ENCODE data around the gene CKM. TPM values are rescaled to one million over a fixed set of nuclear protein-coding genes. Genes with fewer than 3 reads are reported as not detected.

Gene CKM
- total RNA-seq, 2 experiments from 2014 or later = not detected

GRCh38 chr19:45307361-45307760, 15.3 kb downstream of the CKM start:
- DNase-seq = no peak
- CTCF ChIA-PET = no interaction called here
- no peaks in the 10 kb centered on the region for H3K9me3 Mint-ChIP-seq (ENCODE audit: insufficient read depth)
- peaks cover 2% of the 10 kb centered on the region for H3K4me1 Mint-ChIP-seq (ENCODE audit: low read depth)
- H3K27ac Mint-ChIP-seq = no peak overlapping the region
- no peaks in the 10 kb centered on the region for H3K27me3 Mint-ChIP-seq (ENCODE audit: low read depth)
- no peaks in the 10 kb centered on the region for H3K36me3 Mint-ChIP-seq (ENCODE audit: low read depth)
- POLR2A ChIA-PET = no interaction called here
- no peak overlapping the region for H3K4me3 Mint-ChIP-seq
- no peak for ATAC-seq

- POLR2A ChIA-PET = no interaction called here
Measured at GRCh38 chr19:45306518-45307027, 16.1 kb downstream of the CKM start.

DNA sequence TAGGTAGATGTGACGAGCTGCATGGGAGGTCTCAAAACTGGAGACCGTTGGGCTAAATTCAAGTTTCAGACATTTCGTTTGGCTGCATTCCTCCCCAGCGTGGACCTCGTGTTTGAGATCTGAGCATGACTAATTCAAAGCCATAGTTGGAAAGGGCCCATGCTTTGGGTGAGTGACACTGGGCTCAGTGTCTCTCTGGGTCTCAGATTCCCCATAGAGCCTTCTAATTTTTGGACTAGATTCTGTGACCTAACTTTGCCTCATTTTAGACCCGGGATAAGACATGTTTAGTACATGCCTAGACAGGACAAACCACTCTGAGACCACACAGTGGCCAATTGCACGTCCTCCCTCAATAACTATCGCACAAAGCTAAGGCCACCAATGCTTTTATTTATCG, 16.6 kb downstream of the CKM start:
- no peak for DNase-seq
- Mint-ChIP-seq H3K4me3 (no peak overlapping the region), H3K27me3 (ENCODE audit: low read depth) (no peaks in the 10 kb centered on the region), H3K36me3 (ENCODE audit: low read depth) (no peaks in the 10 kb centered on the region), H3K9me3 (ENCODE audit: insufficient read depth) (no peaks in the 10 kb centered on the region), H3K4me1 (ENCODE audit: low read depth) (no peaks in the 10 kb centered on the region), H3K27ac (no peak overlapping the region)
- ChIA-PET POLR2A (no interaction called here), CTCF (no interaction called here)
- ATAC-seq = no peak

More at GRCh38 chr19:45306518-45307027, 16.1 kb downstream of the CKM start:
- H3K4me3 Mint-ChIP-seq = no peak overlapping the region
- CTCF ChIA-PET = no interaction called here
- no peaks in the 10 kb centered on the region for H3K27me3 Mint-ChIP-seq (ENCODE audit: low read depth)
- DNase-seq (no peak), ATAC-seq (no peak)
- no peak overlapping the region for H3K27ac Mint-ChIP-seq
- H3K4me1 Mint-ChIP-seq (ENCODE audit: low read depth) = peaks cover 2% of the 10 kb centered on the region
- H3K9me3 Mint-ChIP-seq (ENCODE audit: insufficient read depth) = no peaks in the 10 kb centered on the region
- no peaks in the 10 kb centered on the region for H3K36me3 Mint-ChIP-seq (ENCODE audit: low read depth)

DNA sequence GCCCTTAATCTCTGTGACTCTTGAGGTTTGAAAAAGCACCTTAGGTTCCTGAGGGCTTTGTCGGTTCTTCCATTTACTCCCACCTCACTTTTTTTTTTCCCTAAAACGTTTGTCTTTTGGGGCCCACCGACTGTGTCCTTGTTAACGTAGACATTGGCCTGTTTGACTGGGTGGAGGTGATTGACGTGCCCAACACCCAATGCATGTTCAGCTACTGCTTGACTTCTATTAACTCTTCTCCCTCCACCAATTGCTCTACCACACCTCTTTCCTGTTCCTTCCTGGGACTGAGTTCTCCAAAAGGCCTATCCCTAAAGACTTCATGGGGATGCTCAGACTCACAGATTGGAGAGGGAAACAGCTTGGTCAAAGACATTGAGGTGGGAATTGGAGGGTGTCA, 17.3 kb downstream of the CKM start:
- Mint-ChIP-seq H3K27ac (no peak overlapping the region), H3K27me3 (ENCODE audit: low read depth) (no peaks in the 10 kb centered on the region), H3K4me3 (no peak overlapping the region), H3K9me3 (ENCODE audit: insufficient read depth) (no peaks in the 10 kb centered on the region), H3K4me1 (ENCODE audit: low read depth) (no peaks in the 10 kb centered on the region), H3K36me3 (ENCODE audit: low read depth) (no peaks in the 10 kb centered on the region)
- ChIA-PET POLR2A (no interaction called here), CTCF (no interaction called here)
- ATAC-seq = no peak
- DNase-seq = no peak

DNA sequence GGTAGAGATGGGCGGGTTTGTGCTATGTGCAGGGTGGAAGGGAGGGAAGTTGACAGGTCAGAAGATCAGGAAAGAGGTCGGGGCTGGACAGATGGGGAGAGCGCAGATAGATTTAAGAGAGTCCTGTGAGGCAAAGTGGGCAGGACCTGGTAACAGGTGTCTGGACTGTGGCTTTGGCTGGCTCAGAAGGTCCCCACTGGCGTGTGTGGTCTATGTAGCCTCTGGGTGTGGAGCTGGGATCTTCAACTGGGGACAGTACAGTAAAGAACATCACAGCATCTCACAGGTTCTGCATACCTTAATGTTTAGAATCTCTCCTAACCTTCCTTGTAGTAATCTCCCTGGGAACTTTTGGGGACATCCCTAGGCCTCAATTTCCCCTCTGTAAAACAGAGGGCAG, 17.7 kb downstream of the CKM start:
- no peak for DNase-seq
- ATAC-seq = no peak
- no peaks in the 10 kb centered on the region for H3K9me3 Mint-ChIP-seq (ENCODE audit: insufficient read depth)
- no peaks in the 10 kb centered on the region for H3K4me1 Mint-ChIP-seq (ENCODE audit: low read depth)
- H3K27me3 Mint-ChIP-seq (ENCODE audit: low read depth) = no peaks in the 10 kb centered on the region
- ChIA-PET CTCF (no interaction called here), POLR2A (no interaction called here)
- no peak overlapping the region for H3K27ac Mint-ChIP-seq
- peaks cover 2% of the 10 kb centered on the region for H3K36me3 Mint-ChIP-seq (ENCODE audit: low read depth)
- no peak overlapping the region for H3K4me3 Mint-ChIP-seq

DNA sequence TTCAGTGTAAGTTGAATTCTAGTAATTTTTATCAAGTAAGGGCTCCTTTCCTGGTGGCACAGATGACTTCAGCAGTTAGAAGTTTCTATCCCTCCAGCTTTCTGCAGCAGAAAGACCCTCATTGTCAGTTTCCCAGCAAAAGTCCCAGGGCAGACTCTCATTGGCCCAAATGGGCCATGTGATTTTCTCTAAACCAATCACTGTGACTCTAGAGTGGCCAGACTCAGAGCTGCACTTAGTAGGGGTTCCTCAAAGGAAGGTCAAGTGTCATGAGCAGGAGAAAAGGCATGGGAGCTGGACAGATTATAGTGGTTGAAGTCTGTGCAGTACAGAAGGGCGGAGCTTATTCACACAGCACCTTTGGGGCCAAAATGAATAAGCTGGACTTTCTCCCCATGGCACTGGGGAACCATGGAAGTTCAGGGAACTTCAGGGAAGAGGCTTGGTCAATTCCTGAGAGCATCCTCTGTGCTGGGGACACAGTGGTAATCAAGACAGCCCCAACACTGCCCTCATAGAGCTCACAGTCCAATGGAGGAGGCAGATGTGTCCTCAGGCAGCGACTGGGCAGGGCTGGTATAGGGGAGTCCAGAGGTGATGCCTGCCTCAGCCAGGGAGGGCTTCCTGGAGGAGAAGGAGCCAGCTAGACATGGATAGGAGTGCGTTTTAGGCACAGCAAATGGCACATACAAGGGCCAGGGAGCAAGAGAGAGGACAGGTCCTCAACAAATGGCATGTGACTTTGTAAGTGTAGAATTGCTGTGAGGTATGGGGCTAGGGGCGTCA, 18.3 kb downstream of the CKM start:
- no peaks in the 10 kb centered on the region for H3K27me3 Mint-ChIP-seq (ENCODE audit: low read depth)
- no peak for ATAC-seq
- peaks cover 2% of the 10 kb centered on the region for H3K36me3 Mint-ChIP-seq (ENCODE audit: low read depth)
- POLR2A ChIA-PET = no interaction called here
- CTCF ChIA-PET = no interaction called here
- no peak for DNase-seq
- no peaks in the 10 kb centered on the region for H3K4me1 Mint-ChIP-seq (ENCODE audit: low read depth)
- H3K4me3 Mint-ChIP-seq = no peak overlapping the region
- H3K27ac Mint-ChIP-seq = no peak overlapping the region
- H3K9me3 Mint-ChIP-seq (ENCODE audit: insufficient read depth) = no peaks in the 10 kb centered on the region

GRCh38 chr19:45303269-45304060, 19.2 kb downstream of the CKM start:
- Mint-ChIP-seq H3K27ac (no peak overlapping the region), H3K4me3 (no peak overlapping the region)
- CTCF ChIA-PET = no interaction called here

DNA sequence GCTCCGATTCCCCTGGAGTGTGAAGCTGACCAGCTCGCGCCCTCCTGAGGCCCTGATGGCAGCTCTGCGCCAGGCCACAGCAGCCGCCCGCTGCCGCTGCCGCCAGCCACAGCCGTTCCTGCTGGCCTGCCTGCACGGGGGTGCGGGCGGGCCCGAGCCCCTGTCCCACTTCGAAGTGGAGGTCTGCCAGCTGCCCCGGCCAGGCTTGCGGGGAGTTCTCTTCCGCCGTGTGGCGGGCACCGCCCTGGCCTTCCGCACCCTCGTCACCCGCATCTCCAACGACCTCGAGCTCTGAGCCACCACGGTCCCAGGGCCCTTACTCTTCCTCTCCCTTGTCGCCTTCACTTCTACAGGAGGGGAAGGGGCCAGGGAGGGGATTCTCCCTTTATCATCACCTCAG, 20.3 kb downstream of the CKM start:
- no peak for DNase-seq
- Mint-ChIP-seq H3K4me1 (ENCODE audit: low read depth) (no peaks in the 10 kb centered on the region), H3K27ac (no peak overlapping the region), H3K9me3 (ENCODE audit: insufficient read depth) (no peaks in the 10 kb centered on the region), H3K36me3 (ENCODE audit: low read depth) (peaks cover 2% of the 10 kb centered on the region), H3K27me3 (ENCODE audit: low read depth) (no peaks in the 10 kb centered on the region), H3K4me3 (no peak overlapping the region)
- CTCF ChIA-PET = no interaction called here
- POLR2A ChIA-PET = no interaction called here
- ATAC-seq = no peak

More at GRCh38 chr19:45303269-45304060, 19.2 kb downstream of the CKM start:
- POLR2A ChIA-PET = no interaction called here
- no peaks in the 10 kb centered on the region for H3K27me3 Mint-ChIP-seq (ENCODE audit: low read depth)
- H3K9me3 Mint-ChIP-seq (ENCODE audit: insufficient read depth) = no peaks in the 10 kb centered on the region
- no peak for ATAC-seq
- no peak for DNase-seq
- H3K4me1 Mint-ChIP-seq (ENCODE audit: low read depth) = no peaks in the 10 kb centered on the region
- peaks cover 2% of the 10 kb centered on the region for H3K36me3 Mint-ChIP-seq (ENCODE audit: low read depth)

DNA sequence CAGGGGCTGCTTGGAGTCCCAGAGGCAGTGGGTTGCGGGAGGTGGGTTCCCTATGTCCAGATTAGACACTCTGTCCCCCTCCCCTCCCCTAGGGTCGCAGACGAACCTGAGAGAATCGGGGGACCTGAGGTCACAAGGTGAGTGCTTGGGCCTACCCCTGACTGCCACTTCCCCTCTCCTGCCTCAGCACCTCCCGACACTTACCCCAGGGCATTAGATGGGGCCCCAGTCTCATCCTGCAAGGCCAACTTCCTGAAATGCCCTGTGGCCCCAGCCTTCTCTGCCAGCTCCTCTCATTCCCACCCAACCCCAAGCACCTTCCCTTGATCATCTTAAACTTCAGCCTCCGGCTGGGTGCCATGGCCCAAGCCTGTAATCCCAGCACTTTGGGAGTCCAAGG, 23.0 kb downstream of the CKM start:
- ChIA-PET POLR2A (no interaction called here), CTCF (no interaction called here)
- ATAC-seq (no peak), DNase-seq (no peak)
- H3K9me3 Mint-ChIP-seq (ENCODE audit: insufficient read depth) = no peaks in the 10 kb centered on the region
- no peaks in the 10 kb centered on the region for H3K4me1 Mint-ChIP-seq (ENCODE audit: low read depth)
- H3K4me3 Mint-ChIP-seq = no peak overlapping the region
- H3K27me3 Mint-ChIP-seq (ENCODE audit: low read depth) = no peaks in the 10 kb centered on the region
- H3K27ac Mint-ChIP-seq = no peak overlapping the region
- peaks cover 3% of the 10 kb centered on the region for H3K36me3 Mint-ChIP-seq (ENCODE audit: low read depth)

DNA sequence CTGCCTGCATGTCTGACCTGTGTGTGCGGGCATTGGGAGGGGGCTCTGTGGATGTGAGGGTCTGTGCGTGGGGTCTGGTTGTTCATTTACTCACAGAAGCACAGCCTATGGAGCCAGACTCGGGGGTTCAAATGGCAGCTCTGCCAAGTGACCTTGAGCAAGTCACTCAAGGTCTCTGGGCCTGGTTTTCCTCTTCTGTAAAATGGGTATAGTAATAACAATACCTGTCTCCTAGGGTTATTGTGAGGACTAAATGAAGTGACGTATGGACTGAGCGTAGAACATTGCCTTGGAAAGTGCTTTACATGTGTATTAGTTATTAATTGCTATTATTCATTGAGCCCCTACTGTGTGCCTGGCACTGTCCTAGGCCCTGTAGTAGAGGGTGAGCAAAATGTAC, 24.4 kb downstream of the CKM start:
- ChIA-PET CTCF (no interaction called here), POLR2A (no interaction called here)
- Mint-ChIP-seq H3K4me3 (no peak overlapping the region), H3K36me3 (ENCODE audit: low read depth) (peaks cover 5% of the 10 kb centered on the region), H3K9me3 (ENCODE audit: insufficient read depth) (no peaks in the 10 kb centered on the region), H3K27ac (no peak overlapping the region), H3K4me1 (ENCODE audit: low read depth) (no peaks in the 10 kb centered on the region), H3K27me3 (ENCODE audit: low read depth) (no peaks in the 10 kb centered on the region)
- no peak for DNase-seq
- no peak for ATAC-seq

DNA sequence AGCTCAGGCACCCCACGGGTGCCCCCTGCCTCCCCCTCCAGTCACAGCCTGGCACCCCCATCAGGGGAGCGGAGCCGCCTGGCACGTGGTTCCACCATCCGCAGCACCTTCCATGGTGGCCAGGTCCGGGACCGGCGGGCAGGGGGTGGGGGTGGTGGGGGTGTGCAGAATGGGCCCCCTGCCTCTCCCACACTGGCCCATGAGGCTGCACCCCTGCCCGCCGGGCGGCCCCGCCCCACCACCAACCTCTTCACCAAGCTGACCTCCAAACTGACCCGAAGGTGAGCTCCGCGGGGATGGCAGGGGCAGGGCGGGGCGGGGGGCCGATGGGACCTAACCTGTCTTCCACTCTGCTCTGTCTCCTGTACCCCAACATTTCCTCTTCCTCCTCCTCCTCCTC, 25.0 kb downstream of the CKM start:
- no peak overlapping the region for H3K4me3 Mint-ChIP-seq
- CTCF ChIA-PET = no interaction called here
- no peak overlapping the region for H3K27ac Mint-ChIP-seq
- POLR2A ChIA-PET = no interaction called here
- H3K9me3 Mint-ChIP-seq (ENCODE audit: insufficient read depth) = no peaks in the 10 kb centered on the region
- ATAC-seq = no peak
- no peaks in the 10 kb centered on the region for H3K27me3 Mint-ChIP-seq (ENCODE audit: low read depth)
- DNase-seq = no peak
- H3K4me1 Mint-ChIP-seq (ENCODE audit: low read depth) = no peaks in the 10 kb centered on the region
- peaks cover 5% of the 10 kb centered on the region for H3K36me3 Mint-ChIP-seq (ENCODE audit: low read depth)

DNA sequence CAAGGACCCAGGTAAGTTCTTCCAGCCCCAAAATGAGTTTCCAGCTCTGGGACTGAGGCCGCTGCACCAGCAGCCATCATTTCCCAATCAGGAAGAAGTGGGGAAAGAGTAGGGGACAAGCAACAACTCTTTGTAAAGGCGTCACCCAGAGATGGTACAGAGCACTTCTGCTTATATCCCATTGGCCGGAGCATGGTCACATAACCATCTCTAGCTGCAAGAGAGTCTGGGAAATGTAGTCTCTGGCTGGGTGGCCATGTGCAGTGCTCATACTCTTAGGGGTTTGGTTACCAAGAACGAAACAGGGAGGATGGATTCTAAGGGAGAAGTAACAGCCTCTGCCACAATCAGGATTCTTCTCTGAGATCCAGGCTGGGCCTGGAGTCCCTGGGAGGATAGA, 26.3 kb downstream of the CKM start:
- H3K9me3 Mint-ChIP-seq (ENCODE audit: insufficient read depth) = no peaks in the 10 kb centered on the region
- H3K27me3 Mint-ChIP-seq (ENCODE audit: low read depth) = no peaks in the 10 kb centered on the region
- peaks cover 11% of the 10 kb centered on the region for H3K36me3 Mint-ChIP-seq (ENCODE audit: low read depth)
- ATAC-seq = no peak
- no peaks in the 10 kb centered on the region for H3K4me1 Mint-ChIP-seq (ENCODE audit: low read depth)
- ChIA-PET CTCF (no interaction called here), POLR2A (no interaction called here)
- DNase-seq = no peak
- H3K4me3 Mint-ChIP-seq = no peak overlapping the region
- no peak overlapping the region for H3K27ac Mint-ChIP-seq

Data from activated CD8-positive, alpha-beta T cell treated with anti-CD3 and anti-CD28 coated beads, Interleukin-2, amount 10 ng/mL, durations not matched to agents 7 days and 5 days (primary cell).